A549 (cell line): ENCODE measurements around the gene AMZ1.

Experiments
- POLR2A ChIP-seq: IDR thresholded peaks from 2 replicates; pipeline ENCODE4 v1.6.1; 2012; ENCODE audit warnings: mild to moderate bottlenecking, low read length
- TF ChIP-seq, protein P1 (sequence below): IDR thresholded peaks from 2 replicates; pipeline ENCODE4 v1.6.1; 2012
- TF ChIP-seq, protein P2 (sequence below): IDR thresholded peaks from 2 replicates; pipeline ENCODE4 v1.6.1; 2012; ENCODE audit warnings: low read depth, borderline replicate concordance
- TF ChIP-seq, protein P3 (sequence below): fragments of 200-600 bp; sonication (generic); IDR thresholded peaks from 2 replicates; pipeline ENCODE4 v1.6.1; 2016; ENCODE audit warnings: antibody characterized with exemption, mild to moderate bottlenecking, moderate library complexity

DNA sequence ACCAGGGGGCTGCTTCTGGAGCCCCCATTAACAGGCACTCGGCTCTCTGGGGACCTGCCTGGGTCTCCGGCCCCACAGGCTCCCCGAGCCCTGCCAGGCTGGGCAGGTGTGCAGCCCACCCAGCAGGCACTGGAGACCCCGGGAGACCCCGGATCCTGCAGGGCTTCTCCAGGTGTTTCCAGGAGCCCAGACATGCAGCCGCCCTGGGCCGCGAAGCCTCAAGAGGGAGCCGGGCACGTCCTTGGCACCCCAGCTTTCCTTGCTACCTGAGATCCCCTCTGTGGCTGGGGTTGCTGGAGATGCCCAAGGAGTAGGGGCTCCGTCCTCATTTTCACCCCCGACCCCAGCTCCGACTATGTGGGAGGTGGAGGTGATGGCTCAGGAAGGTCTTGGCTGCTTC lies 7.7 kb upstream of the AMZ1 start:
- TF ChIP-seq, protein P1, sequence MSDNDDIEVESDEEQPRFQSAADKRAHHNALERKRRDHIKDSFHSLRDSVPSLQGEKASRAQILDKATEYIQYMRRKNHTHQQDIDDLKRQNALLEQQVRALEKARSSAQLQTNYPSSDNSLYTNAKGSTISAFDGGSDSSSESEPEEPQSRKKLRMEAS, result no peak
- TF ChIP-seq, protein P2, sequence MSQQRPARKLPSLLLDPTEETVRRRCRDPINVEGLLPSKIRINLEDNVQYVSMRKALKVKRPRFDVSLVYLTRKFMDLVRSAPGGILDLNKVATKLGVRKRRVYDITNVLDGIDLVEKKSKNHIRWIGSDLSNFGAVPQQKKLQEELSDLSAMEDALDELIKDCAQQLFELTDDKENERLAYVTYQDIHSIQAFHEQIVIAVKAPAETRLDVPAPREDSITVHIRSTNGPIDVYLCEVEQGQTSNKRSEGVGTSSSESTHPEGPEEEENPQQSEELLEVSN, result no peak
- no peak for TF ChIP-seq POLR2A
- TF ChIP-seq, protein P3, sequence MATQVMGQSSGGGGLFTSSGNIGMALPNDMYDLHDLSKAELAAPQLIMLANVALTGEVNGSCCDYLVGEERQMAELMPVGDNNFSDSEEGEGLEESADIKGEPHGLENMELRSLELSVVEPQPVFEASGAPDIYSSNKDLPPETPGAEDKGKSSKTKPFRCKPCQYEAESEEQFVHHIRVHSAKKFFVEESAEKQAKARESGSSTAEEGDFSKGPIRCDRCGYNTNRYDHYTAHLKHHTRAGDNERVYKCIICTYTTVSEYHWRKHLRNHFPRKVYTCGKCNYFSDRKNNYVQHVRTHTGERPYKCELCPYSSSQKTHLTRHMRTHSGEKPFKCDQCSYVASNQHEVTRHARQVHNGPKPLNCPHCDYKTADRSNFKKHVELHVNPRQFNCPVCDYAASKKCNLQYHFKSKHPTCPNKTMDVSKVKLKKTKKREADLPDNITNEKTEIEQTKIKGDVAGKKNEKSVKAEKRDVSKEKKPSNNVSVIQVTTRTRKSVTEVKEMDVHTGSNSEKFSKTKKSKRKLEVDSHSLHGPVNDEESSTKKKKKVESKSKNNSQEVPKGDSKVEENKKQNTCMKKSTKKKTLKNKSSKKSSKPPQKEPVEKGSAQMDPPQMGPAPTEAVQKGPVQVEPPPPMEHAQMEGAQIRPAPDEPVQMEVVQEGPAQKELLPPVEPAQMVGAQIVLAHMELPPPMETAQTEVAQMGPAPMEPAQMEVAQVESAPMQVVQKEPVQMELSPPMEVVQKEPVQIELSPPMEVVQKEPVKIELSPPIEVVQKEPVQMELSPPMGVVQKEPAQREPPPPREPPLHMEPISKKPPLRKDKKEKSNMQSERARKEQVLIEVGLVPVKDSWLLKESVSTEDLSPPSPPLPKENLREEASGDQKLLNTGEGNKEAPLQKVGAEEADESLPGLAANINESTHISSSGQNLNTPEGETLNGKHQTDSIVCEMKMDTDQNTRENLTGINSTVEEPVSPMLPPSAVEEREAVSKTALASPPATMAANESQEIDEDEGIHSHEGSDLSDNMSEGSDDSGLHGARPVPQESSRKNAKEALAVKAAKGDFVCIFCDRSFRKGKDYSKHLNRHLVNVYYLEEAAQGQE, result no peak
